ENCODE measurements around the gene EDEM3.
A peak's percentile ranks its signal among the peaks of the same experiment; 100 is the strongest.
"Not testable (repeated sequence)": the region's sequence is repeated elsewhere in the genome, so short reads cannot be mapped to it uniquely, and the experiment has no call there.

Gene EDEM3

GRCh38 chr1:184754476-184755225, at the start of gene EDEM3:
TSS of gene EDEM3 (minus strand) at chr1:184754858. CDS start at chr1:184754646, 212 bp downstream.
- peak; percentile 100 for DNase-seq

- DNase-seq: no peak
Observed at GRCh38 chr1:184804220-184804619, 49.6 kb upstream of the EDEM3 start.

- DNase-seq: peak; percentile 17
Observed at GRCh38 chr1:184803180-184803492, 48.5 kb upstream of the EDEM3 start.

- DNase-seq: no peak
Observed at GRCh38 chr1:184802354-184803179, 47.9 kb upstream of the EDEM3 start.

GRCh38 chr1:184801503-184801902, 46.8 kb upstream of the EDEM3 start:
- peak; percentile 87 for DNase-seq

- DNase-seq: no peak
Observed at GRCh38 chr1:184800876-184801275, 46.2 kb upstream of the EDEM3 start.

- no peak for DNase-seq
Observed at GRCh38 chr1:184793967-184794366, 39.3 kb upstream of the EDEM3 start.

GRCh38 chr1:184792450-184792969, 37.9 kb upstream of the EDEM3 start:
- peak; percentile 98 for DNase-seq

GRCh38 chr1:184791550-184791900, 36.9 kb upstream of the EDEM3 start:
- DNase-seq: peak; percentile 58

GRCh38 chr1:184790642-184791549, 36.2 kb upstream of the EDEM3 start:
- no peak for DNase-seq

GRCh38 chr1:184789884-184790283, 35.2 kb upstream of the EDEM3 start:
- DNase-seq: no peak

GRCh38 chr1:184788970-184789369, 34.3 kb upstream of the EDEM3 start:
- no peak for DNase-seq

- DNase-seq: no peak
Observed at GRCh38 chr1:184785529-184785928, 30.9 kb upstream of the EDEM3 start.

- DNase-seq: not testable (repeated sequence)
Observed at GRCh38 chr1:184783723-184784122, 29.1 kb upstream of the EDEM3 start.

GRCh38 chr1:184781941-184782340, 27.3 kb upstream of the EDEM3 start:
- DNase-seq: no peak

- no peak for DNase-seq
Observed at GRCh38 chr1:184775885-184776284, 21.2 kb upstream of the EDEM3 start.

- DNase-seq: no peak
Observed at GRCh38 chr1:184775329-184775728, 20.7 kb upstream of the EDEM3 start.

GRCh38 chr1:184773762-184774320, 19.2 kb upstream of the EDEM3 start:
- DNase-seq: no peak

- DNase-seq: no peak
Observed at GRCh38 chr1:184771190-184771691, 16.6 kb upstream of the EDEM3 start.

GRCh38 chr1:184770181-184770979, 15.7 kb upstream of the EDEM3 start:
- no peak for DNase-seq

- DNase-seq: no peak
Observed at GRCh38 chr1:184769241-184769640, 14.6 kb upstream of the EDEM3 start.

- no peak for DNase-seq
Observed at GRCh38 chr1:184768467-184768866, 13.8 kb upstream of the EDEM3 start.

Measured in fibroblast of skin of right quadriceps (primary cell).